ENCODE results near the gene PSME2.

PSME2 gene

DNA sequence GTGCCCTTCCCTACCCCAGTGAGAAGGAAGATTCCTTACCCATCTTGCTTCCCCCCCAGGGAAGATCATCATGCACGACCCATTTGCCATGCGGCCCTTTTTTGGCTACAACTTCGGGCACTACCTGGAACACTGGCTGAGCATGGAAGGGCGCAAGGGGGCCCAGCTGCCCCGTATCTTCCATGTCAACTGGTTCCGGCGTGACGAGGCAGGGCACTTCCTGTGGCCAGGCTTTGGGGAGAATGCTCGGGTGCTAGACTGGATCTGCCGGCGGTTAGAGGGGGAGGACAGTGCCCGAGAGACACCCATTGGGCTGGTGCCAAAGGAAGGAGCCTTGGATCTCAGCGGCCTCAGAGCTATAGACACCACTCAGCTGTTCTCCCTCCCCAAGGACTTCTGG is 43.0 kb downstream of the PSME2 start:
- H3K4me3 ChIP-seq (replicated peaks; ENCODE audit: insufficient read depth, low read length): no peak overlapping the region
- DNase-seq (ENCODE audit: low read depth in 1 of 2, low spot score in 1 of 2): no peak
- TF ChIP-seq, protein P1, sequence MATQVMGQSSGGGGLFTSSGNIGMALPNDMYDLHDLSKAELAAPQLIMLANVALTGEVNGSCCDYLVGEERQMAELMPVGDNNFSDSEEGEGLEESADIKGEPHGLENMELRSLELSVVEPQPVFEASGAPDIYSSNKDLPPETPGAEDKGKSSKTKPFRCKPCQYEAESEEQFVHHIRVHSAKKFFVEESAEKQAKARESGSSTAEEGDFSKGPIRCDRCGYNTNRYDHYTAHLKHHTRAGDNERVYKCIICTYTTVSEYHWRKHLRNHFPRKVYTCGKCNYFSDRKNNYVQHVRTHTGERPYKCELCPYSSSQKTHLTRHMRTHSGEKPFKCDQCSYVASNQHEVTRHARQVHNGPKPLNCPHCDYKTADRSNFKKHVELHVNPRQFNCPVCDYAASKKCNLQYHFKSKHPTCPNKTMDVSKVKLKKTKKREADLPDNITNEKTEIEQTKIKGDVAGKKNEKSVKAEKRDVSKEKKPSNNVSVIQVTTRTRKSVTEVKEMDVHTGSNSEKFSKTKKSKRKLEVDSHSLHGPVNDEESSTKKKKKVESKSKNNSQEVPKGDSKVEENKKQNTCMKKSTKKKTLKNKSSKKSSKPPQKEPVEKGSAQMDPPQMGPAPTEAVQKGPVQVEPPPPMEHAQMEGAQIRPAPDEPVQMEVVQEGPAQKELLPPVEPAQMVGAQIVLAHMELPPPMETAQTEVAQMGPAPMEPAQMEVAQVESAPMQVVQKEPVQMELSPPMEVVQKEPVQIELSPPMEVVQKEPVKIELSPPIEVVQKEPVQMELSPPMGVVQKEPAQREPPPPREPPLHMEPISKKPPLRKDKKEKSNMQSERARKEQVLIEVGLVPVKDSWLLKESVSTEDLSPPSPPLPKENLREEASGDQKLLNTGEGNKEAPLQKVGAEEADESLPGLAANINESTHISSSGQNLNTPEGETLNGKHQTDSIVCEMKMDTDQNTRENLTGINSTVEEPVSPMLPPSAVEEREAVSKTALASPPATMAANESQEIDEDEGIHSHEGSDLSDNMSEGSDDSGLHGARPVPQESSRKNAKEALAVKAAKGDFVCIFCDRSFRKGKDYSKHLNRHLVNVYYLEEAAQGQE (IDR thresholded peaks at IDR 0.05; ENCODE audit: insufficient replicate concordance, low read depth): no peak
- TF ChIP-seq POLR2AphosphoS5 (IDR thresholded peaks at IDR 0.05; ENCODE audit: low read depth): no peak
- TF ChIP-seq, protein P2, sequence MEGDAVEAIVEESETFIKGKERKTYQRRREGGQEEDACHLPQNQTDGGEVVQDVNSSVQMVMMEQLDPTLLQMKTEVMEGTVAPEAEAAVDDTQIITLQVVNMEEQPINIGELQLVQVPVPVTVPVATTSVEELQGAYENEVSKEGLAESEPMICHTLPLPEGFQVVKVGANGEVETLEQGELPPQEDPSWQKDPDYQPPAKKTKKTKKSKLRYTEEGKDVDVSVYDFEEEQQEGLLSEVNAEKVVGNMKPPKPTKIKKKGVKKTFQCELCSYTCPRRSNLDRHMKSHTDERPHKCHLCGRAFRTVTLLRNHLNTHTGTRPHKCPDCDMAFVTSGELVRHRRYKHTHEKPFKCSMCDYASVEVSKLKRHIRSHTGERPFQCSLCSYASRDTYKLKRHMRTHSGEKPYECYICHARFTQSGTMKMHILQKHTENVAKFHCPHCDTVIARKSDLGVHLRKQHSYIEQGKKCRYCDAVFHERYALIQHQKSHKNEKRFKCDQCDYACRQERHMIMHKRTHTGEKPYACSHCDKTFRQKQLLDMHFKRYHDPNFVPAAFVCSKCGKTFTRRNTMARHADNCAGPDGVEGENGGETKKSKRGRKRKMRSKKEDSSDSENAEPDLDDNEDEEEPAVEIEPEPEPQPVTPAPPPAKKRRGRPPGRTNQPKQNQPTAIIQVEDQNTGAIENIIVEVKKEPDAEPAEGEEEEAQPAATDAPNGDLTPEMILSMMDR (IDR thresholded peaks at IDR 0.05; ENCODE audit: insufficient read depth, low read length): no peak
- TF ChIP-seq SPI1 (IDR thresholded peaks at IDR 0.05; ENCODE audit: borderline replicate concordance, low read depth): no peak
- no peak for TF ChIP-seq GABPA (IDR thresholded peaks at IDR 0.05; ENCODE audit: low read depth)
- no peak overlapping the region for H3K27ac ChIP-seq (replicated peaks)
- H3K27me3 ChIP-seq (ENCODE audit: insufficient read depth, poor library complexity, severe bottlenecking): no peaks in the 10 kb centered on the region

DNA sequence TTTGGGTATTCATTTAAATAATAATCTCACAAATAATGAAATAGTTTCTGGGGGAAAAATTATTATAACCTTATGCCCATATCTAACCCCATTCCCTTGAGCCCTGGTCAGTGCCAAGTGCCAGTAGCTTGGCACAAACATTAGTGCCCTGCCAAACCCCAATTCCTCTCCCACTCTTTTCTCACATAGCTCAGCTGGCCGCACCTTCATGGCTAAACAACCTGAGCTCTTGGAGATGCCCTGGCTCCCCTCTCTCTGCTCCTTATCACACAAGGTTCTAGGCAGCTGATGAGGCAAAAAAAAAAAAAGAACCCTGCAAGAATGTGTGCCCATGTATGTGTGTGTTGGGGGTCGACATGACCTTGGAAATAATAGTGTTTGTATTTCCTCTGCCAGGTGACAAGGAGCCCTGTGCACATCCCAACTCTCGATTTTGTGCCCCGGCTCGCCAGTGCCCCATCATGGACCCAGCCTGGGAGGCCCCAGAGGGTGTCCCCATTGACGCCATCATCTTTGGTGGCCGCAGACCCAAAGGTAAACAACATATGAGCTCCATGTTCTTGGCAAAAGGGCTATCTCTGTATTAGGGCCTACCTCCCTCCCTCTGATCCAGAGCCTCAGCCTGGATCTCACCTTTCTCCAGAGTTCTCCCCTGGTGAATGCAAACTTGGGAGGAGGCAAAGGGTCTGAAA is 43.9 kb downstream of the PSME2 start:
- Histone ChIP-seq H3K27me3 (ENCODE audit: insufficient read depth, poor library complexity, severe bottlenecking) (no peaks in the 10 kb centered on the region), H3K4me3 (replicated peaks; ENCODE audit: insufficient read depth, low read length) (no peak overlapping the region), H3K27ac (replicated peaks) (no peak overlapping the region)
- TF ChIP-seq POLR2AphosphoS5 (IDR thresholded peaks at IDR 0.05; ENCODE audit: low read depth) (no peak), GABPA (IDR thresholded peaks at IDR 0.05; ENCODE audit: low read depth) (no peak), SPI1 (IDR thresholded peaks at IDR 0.05; ENCODE audit: borderline replicate concordance, low read depth) (no peak)
- TF ChIP-seq, protein P1 (IDR thresholded peaks at IDR 0.05; ENCODE audit: insufficient replicate concordance, low read depth): no peak
- TF ChIP-seq, protein P2 (IDR thresholded peaks at IDR 0.05; ENCODE audit: insufficient read depth, low read length): no peak
- no peak for DNase-seq (ENCODE audit: low read depth in 1 of 2, low spot score in 1 of 2)

DNA sequence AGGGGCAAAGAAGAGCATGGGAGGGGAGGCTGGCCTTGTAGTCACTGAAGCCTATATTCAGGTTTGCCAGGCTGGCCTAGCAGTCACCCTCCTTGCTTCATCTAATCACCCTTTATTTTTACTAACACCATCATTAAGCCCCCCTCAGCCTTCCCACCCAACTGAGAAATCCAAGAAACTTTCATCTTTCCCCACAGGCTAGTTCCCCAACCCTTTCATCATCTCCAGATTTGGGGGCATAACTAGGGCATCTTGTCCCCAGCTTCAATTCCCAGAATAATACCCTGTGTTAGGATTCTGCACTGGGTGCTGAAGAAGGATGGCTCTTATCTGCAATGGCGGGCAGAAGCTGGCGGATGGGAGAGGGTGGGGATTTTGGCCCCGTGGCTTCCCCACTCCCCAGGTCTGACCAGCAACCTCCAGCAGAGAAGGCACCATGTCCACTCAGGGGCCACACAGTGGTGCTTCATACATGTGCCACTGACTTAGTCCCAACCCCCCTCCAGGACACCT is 45.4 kb downstream of the PSME2 start:
- Histone ChIP-seq H3K4me3 (replicated peaks; ENCODE audit: insufficient read depth, low read length) (no peak overlapping the region), H3K27ac (replicated peaks) (no peak overlapping the region), H3K27me3 (ENCODE audit: insufficient read depth, poor library complexity, severe bottlenecking) (no peaks in the 10 kb centered on the region)
- TF ChIP-seq POLR2AphosphoS5 (IDR thresholded peaks at IDR 0.05; ENCODE audit: low read depth): no peak
- TF ChIP-seq, protein P1 (IDR thresholded peaks at IDR 0.05; ENCODE audit: insufficient replicate concordance, low read depth): no peak
- no peak for DNase-seq (ENCODE audit: low read depth in 1 of 2, low spot score in 1 of 2)
